ENCODE measurements around the gene RNF207. TPM values are rescaled to one million over a fixed set of nuclear protein-coding genes. Genes with fewer than 3 reads are reported as not detected.
A peak's percentile ranks its signal among the peaks of the same experiment; 100 is the strongest.
"Not testable (repeated sequence)": the region's sequence is repeated elsewhere in the genome, so short reads cannot be mapped to it uniquely, and the experiment has no call there.

The RNF207 gene
- total RNA-seq, 1 donor from 2014 or later, result 83.3 TPM

DNA sequence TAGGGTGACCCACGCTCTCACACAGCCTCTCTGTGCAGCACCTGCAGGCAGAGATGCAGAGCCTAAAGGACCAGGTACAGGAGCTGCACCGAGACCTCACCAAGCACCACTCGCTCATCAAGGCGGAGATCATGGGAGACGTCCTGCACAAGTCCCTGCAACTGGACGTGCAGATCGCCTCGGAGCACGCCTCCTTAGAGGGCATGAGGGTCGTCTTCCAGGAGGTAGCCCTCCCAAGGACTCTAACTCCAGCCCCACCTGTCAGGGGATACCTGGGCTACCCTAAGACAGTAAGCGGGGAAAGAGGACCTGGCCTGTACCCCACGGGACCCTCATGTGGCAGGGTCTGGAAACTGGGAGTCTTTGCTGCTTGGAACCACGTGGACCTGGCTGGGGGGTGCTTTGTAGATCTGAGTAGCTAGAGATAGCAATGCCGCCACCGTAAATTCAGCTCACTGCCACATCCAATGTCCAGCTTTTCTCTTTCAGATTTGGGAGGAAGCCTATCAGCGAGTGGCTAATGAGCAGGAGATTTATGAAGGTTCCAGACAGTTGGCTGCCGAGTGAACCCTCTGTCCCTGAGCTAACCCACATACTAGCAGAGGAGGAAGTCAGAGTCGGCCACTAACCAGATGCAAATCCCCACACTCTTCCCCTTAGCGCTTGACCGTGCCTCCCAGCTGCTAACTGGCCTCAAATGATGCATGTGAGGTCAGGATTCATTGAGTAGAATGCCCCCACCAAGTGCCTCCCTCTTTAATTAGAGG lies 6.5 kb downstream of the RNF207 start:
- no peak for DNase-seq

DNA sequence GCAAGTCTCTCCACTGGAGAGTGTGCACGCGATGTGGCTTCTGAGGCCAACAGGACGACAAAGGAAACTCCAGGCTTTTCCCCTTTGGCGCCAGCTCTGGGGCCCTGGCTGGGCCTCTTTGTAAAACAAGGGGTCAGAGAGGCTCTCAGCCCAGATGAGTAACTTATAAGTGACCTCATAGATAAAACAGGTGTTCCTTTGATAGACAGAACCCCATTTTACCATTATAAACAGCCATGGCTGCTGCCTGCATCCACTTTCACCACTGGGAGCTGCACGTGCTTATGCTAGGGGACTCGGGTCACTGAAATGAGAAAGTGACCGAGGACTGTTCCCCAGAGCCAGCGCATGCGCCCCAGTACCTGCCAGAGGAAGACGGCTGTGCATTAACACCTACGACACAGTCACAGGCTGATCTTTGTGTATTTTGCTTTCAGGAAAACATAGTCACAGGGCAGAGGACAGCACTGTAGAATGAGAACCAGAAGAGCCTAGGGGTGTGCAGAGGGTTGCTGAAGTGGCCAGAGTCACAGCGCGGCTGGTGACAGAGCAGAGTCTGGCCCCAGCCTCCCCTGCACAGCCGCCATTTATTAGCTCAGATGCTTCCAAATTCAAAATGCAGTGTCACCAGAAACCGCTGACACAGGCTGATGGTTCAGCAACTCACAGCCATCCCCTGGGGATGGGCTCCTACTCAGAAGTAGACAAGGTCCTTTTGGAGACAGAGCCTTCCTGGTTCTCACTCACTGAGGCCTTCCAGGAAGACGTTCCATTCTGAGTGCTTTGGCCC lies 12.7 kb downstream of the RNF207 start:
- Histone ChIP-seq H3K27ac (replicated peaks) (peak overlapping the region; percentile 1), H3K27me3 (ENCODE audit: low read depth) (no peaks in the 10 kb centered on the region), H3K9me3 (replicated peaks) (no peaks in the 10 kb centered on the region), H3K4me3 (no peak overlapping the region), H3K36me3 (peaks cover 62% of the 10 kb centered on the region), H3K4me1 (peaks cover 25% of the 10 kb centered on the region)
- TF ChIP-seq, protein P1, sequence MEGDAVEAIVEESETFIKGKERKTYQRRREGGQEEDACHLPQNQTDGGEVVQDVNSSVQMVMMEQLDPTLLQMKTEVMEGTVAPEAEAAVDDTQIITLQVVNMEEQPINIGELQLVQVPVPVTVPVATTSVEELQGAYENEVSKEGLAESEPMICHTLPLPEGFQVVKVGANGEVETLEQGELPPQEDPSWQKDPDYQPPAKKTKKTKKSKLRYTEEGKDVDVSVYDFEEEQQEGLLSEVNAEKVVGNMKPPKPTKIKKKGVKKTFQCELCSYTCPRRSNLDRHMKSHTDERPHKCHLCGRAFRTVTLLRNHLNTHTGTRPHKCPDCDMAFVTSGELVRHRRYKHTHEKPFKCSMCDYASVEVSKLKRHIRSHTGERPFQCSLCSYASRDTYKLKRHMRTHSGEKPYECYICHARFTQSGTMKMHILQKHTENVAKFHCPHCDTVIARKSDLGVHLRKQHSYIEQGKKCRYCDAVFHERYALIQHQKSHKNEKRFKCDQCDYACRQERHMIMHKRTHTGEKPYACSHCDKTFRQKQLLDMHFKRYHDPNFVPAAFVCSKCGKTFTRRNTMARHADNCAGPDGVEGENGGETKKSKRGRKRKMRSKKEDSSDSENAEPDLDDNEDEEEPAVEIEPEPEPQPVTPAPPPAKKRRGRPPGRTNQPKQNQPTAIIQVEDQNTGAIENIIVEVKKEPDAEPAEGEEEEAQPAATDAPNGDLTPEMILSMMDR (IDR thresholded peaks at IDR 0.05; ENCODE audit: borderline replicate concordance), result no peak
- intact Hi-C loops (cut with micrococcal nuclease), result no loop called here
- DNase-seq, result no peak

More for the DNA sequence above, 6.5 kb downstream of the RNF207 start:
- Histone ChIP-seq H3K36me3 (peaks cover 63% of the 10 kb centered on the region), H3K27me3 (ENCODE audit: low read depth) (no peaks in the 10 kb centered on the region), H3K27ac (replicated peaks) (no peak overlapping the region), H3K9me3 (replicated peaks) (no peaks in the 10 kb centered on the region), H3K4me3 (no peak overlapping the region), H3K4me1 (peaks cover 43% of the 10 kb centered on the region)
- TF ChIP-seq, protein P1 (IDR thresholded peaks at IDR 0.05; ENCODE audit: borderline replicate concordance), result no peak
- intact Hi-C loops (cut with micrococcal nuclease), result no loop called here

DNA sequence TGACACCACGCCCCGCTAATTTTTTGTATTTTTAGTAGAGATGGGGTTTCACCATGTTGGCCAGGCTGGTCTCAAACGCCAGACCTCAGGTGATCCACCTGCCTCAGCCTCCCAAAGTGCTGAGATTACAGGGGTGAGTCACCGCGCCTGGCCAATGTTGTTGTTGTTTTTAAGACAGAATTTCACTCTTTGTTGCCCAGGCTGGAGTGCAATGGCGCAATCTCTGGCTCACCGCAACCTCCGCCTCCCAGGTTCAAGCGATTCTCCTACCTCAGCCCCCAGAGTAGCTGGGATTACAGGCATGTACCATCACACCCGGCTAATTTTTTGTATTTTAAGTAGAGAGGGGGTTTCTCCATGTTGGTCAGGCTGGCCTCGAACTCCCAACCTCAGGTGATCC lies 13.7 kb downstream of the RNF207 start:
- intact Hi-C loops (cut with micrococcal nuclease); H3K4me3 ChIP-seq; H3K9me3 ChIP-seq (replicated peaks); DNase-seq; H3K27me3 ChIP-seq (ENCODE audit: low read depth): not testable (repeated sequence)
- Histone ChIP-seq H3K27ac (replicated peaks) (peak overlapping the region; percentile 1), H3K36me3 (peaks cover 63% of the 10 kb centered on the region), H3K4me1 (peaks cover 36% of the 10 kb centered on the region)

DNA sequence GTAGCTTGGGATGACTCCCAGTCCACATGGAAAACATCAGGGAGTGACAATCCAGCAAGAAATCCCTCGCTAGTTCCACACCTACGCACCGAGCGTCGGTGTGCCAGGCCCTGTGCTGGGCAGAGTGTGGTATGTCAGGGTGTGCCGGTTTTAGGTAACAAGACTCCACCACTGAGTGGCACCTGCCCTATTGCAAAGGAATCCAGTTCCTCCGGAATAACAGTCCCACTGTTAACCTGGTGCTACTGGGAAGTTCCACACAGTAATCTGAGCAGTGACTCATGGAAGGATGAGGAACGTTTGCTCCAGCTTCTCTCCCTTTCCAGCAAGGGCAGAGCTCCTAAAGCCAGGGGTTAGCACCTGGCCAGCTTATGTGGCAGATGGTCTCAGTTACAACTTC lies 14.3 kb downstream of the RNF207 start:
- H3K36me3 ChIP-seq, result peaks cover 65% of the 10 kb centered on the region
- H3K4me3 ChIP-seq, result no peak overlapping the region
- no peak overlapping the region for H3K27ac ChIP-seq (replicated peaks)
- intact Hi-C loops (cut with micrococcal nuclease), result no loop called here
- no peaks in the 10 kb centered on the region for H3K27me3 ChIP-seq (ENCODE audit: low read depth)
- no peaks in the 10 kb centered on the region for H3K9me3 ChIP-seq (replicated peaks)
- peaks cover 42% of the 10 kb centered on the region for H3K4me1 ChIP-seq
- no peak for DNase-seq
- TF ChIP-seq, protein P1 (IDR thresholded peaks at IDR 0.05; ENCODE audit: borderline replicate concordance), result no peak

DNA sequence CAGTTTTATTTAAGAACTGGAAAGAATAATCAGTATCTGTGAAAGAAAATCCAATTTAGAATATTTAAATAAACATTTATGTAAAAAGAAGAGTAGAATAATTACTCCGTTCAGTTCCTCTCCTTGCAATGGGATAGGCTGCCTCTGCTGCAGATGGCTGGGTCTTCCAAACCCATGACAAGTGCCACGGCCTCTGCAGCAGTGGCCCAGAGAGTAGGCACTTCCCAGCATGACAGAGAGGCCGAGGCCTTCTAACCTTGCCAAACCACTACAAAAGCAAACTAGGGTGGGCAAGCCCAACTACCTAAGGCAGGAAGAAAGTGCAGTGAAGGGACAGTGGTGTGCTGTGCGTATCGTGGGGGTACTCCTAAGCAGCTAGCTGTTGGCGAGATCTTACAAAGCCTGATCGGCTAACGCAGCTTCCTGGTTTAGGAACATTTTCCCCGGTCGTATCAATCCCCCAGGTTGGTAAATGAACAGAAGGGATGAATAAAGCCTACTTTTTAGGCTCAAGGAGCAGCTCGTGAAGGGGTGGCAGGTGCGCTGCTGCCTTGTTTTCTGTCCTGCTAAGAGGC lies 15.4 kb downstream of the RNF207 start:
- Histone ChIP-seq H3K4me1 (peaks cover 53% of the 10 kb centered on the region), H3K36me3 (peaks cover 65% of the 10 kb centered on the region), H3K27ac (replicated peaks) (peak overlapping the region; percentile 82), H3K4me3 (no peak overlapping the region), H3K9me3 (replicated peaks) (no peaks in the 10 kb centered on the region), H3K27me3 (ENCODE audit: low read depth) (no peaks in the 10 kb centered on the region)
- no peak for DNase-seq
- TF ChIP-seq, protein P1 (IDR thresholded peaks at IDR 0.05; ENCODE audit: borderline replicate concordance), result no peak
- intact Hi-C loops (cut with micrococcal nuclease), result no loop called here

Data from left ventricle myocardium inferior (tissue), 1 donor.